Fibroblast of the aortic adventitia (primary cell): ENCODE data around the gene CUBN. TPM values are rescaled to one million over a fixed set of nuclear protein-coding genes. Genes with fewer than 3 reads are reported as not detected.

Experiments
- DNase-seq: peaks from one replicate; pipeline ENCODE4 v3.0.0-alpha.2; 2010; ENCODE audit warnings: low read depth
- H3K4me3 ChIP-seq: 2 replicates; pipeline ENCODE4 v1.5.1; 2011; ENCODE audit warnings: low read depth, mild to moderate bottlenecking, control low read depth, low read length, moderate library complexity
- total RNA-seq: library from RNA; depleted of rRNA; stranded (reverse); fragments of >200 nt; gene quantifications from 2 replicates; pipeline ENCODE4 v1.2.3, GENCODE V29; 2012; ENCODE audit warnings: low replicate concordance
- TF ChIP-seq, protein P1 (sequence below): IDR thresholded peaks from 2 replicates; pipeline ENCODE4 v1.5.1; 2011; ENCODE audit warnings: mild to moderate bottlenecking, low read length, control low read depth, inconsistent platforms; ENCODE audit not compliant: insufficient read depth

Gene CUBN
- total RNA-seq, 1 donor = 4.2 TPM

DNA sequence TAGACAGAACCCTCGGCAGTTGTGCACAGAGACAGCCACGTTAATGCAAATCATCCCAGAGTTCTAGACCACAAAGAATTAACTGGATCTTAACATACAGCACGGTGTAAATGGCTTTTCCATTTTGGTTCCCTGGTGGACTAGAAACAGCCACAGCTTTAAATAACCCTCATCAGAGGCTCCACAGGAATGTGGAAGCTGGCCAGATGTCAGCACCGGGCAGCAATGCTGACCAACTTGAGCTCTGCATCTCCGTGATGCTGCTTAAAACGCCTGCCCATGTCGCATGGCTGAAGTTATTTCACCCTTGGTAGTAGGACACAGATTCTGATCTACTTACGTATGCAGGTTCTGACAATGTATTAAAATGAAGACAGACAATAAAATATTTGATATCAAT lies 336.9 kb downstream of the CUBN start:
- peak; percentile 2 for DNase-seq

DNA sequence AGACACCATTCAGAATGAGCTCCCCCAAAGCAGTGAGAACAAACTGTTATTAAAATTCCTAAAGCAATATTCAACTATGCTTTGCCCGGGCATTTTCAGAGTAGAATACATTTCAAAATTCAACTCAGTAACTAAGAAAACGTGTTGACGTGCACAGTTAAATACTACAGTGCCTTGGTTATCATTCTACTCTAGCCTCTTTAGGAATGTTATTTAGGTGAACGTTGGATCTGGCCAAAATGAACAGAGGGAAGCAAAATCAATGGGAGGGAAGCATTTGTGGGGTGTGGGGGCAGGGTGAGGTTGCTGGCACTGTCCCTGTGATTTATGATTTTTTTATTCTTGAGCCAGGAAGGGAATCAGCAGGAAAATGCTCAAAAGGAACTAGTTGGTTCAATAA lies 339.8 kb downstream of the CUBN start:
- no peak overlapping the region for H3K4me3 ChIP-seq
- no peak for DNase-seq
- TF ChIP-seq, protein P1, sequence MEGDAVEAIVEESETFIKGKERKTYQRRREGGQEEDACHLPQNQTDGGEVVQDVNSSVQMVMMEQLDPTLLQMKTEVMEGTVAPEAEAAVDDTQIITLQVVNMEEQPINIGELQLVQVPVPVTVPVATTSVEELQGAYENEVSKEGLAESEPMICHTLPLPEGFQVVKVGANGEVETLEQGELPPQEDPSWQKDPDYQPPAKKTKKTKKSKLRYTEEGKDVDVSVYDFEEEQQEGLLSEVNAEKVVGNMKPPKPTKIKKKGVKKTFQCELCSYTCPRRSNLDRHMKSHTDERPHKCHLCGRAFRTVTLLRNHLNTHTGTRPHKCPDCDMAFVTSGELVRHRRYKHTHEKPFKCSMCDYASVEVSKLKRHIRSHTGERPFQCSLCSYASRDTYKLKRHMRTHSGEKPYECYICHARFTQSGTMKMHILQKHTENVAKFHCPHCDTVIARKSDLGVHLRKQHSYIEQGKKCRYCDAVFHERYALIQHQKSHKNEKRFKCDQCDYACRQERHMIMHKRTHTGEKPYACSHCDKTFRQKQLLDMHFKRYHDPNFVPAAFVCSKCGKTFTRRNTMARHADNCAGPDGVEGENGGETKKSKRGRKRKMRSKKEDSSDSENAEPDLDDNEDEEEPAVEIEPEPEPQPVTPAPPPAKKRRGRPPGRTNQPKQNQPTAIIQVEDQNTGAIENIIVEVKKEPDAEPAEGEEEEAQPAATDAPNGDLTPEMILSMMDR = no peak

More for the DNA sequence above, 336.9 kb downstream of the CUBN start:
- H3K4me3 ChIP-seq = no peak overlapping the region
- TF ChIP-seq, protein P1 = no peak

DNA sequence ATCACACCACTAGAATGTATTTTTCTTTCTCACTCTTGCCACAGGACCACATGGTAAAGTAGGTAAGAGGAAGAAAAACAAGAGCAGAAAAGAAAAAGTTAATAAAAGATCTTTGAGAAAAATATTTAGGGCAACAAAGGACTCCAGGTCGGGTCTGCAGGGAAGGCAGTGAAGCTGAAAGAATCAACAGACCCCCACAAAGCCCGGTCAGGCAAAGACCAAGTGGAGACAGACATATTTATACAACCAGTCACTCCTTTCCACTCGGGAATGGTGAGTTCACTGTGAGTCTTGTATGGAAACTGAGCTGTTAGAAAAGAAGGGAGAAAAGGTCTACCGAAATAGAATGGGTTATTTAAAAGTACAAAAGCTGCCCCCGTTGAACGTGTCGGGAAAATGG lies 340.4 kb downstream of the CUBN start:
- TF ChIP-seq, protein P1 = no peak
- H3K4me3 ChIP-seq = no peak overlapping the region
- DNase-seq = no peak

DNA sequence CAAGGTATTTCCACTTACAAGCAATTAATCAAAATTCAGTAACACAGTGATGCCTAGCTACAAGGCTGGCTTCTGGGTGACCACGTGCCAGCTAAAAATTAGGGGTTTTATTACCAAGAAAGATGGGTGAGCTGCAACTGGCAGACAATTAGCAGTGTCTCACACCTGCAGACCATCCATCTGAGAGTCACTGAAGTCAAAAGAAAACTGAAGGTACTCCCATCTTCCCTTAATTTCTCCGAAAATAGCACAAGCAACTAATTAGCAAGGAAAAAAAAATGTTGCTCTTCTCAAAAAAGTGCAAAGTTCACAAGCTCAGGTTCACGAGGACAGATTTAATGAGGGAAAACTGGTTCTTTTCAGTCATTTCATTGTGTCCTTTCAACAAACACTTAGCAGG lies 340.8 kb downstream of the CUBN start:
- no peak overlapping the region for H3K4me3 ChIP-seq
- TF ChIP-seq, protein P1 = no peak
- DNase-seq = no peak

DNA sequence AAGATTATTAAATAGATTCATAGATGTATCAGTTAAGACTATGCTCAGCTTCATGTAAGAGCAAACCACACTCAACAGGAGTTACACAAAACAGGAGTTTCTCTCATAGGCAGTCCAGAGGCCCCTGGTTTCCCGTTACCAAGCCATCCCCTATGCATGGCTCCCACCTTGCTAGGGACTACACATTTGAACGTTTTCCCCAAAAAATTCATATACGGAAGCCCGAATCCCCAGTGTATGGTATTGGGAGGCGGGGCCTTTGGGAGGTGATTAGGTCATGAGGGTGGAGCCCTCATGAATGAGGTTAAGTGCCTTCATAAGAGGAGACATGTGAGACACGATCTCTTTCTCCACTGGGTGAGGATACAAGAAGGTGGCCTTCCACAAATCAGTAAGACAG lies 341.5 kb downstream of the CUBN start:
- no peak for DNase-seq
- no peak overlapping the region for H3K4me3 ChIP-seq
- TF ChIP-seq, protein P1 = no peak

DNA sequence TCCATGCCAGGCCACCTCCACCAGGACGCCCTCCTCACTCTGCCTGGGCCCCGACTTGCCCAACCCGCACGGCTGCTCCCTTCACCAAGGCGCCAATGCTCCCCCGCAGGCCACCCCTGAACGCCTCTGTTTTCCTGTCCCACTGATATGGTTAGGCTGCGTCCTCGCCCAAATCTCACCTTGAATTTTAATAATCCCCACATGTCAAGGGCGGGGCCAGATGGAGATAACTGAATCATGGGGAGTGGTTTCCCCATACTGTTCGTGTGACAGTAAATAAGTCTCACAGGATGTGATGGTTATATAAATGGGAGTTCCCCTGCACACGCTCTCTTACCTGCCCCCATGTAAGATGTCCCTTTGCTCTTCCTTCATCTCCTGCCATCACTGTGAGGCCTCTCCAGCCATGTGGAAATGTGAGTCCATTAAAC lies 342.2 kb downstream of the CUBN start:
- H3K4me3 ChIP-seq = no peak overlapping the region
- TF ChIP-seq, protein P1 = no peak
- DNase-seq = no peak

DNA sequence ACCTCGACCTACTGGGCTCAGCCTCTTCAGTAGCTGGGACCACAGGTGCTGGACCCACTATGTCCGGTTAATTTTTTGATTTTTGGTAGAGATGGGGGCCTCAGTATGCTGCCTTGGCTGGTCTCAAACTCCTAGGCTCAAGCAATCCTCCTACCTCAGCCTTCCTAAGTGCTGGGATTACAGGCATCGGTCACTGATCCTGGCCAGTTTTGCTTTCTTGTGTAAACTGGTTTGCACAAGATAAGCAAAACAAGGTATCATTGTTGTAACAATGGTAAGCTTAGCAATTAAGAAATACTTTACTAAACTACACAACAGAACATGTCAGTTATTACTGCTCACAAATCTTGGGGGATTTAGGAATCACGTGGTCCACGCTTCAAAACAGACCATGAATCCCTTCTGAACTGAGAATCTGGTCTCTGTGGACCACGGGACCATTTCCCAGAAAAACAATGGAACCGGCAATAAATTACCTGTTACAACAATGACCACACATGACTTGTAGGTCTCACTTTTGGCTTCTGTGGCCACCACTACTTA lies 349.2 kb downstream of the CUBN start:
- TF ChIP-seq, protein P1 = no peak
- DNase-seq = no peak
- no peak overlapping the region for H3K4me3 ChIP-seq
